C4-2B (cell line): ENCODE data around the gene ZDHHC11B.

ENCODE experiments used
- ZFX ChIP-seq: fragments of 450-650 bp; IDR thresholded peaks from 2 replicates; pipeline ENCODE4 v1.6.1; 2017
- TF ChIP-seq, protein P1 (sequence below): fragments of 450-650 bp; conservative IDR thresholded peaks from 2 replicates; pipeline ENCODE4 v1.5.1; 2017; ENCODE audit warnings: mild to moderate bottlenecking

DNA sequence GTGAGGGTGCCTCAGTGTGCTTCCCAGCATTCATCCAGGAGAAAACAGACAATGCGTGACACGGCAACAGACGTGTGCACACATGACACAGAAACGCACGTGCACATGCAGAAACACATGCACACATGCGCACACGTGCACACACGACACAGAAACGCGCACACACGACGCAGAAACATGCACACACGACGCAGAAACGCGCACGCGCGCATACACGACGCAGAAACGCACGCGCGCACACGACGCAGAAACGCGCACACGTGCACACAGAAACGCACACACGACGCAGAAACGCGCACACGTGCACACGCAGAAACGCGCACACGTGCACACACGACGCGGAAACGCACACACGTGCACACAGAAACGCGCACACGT, 107.8 kb downstream of the ZDHHC11B start:
- TF ChIP-seq, protein P1, sequence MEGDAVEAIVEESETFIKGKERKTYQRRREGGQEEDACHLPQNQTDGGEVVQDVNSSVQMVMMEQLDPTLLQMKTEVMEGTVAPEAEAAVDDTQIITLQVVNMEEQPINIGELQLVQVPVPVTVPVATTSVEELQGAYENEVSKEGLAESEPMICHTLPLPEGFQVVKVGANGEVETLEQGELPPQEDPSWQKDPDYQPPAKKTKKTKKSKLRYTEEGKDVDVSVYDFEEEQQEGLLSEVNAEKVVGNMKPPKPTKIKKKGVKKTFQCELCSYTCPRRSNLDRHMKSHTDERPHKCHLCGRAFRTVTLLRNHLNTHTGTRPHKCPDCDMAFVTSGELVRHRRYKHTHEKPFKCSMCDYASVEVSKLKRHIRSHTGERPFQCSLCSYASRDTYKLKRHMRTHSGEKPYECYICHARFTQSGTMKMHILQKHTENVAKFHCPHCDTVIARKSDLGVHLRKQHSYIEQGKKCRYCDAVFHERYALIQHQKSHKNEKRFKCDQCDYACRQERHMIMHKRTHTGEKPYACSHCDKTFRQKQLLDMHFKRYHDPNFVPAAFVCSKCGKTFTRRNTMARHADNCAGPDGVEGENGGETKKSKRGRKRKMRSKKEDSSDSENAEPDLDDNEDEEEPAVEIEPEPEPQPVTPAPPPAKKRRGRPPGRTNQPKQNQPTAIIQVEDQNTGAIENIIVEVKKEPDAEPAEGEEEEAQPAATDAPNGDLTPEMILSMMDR, result no peak
- TF ChIP-seq ZFX, result no peak
